Measurements from ENCODE around the gene GSDMA. TPM values are rescaled to one million over a fixed set of nuclear protein-coding genes. Genes with fewer than 3 reads are reported as not detected.

GSDMA gene
- total RNA-seq, 1 donor from 2014 or later, result not detected

GRCh38 chr17:39973496-39973895 is 10.7 kb downstream of the GSDMA start:
- Histone ChIP-seq H3K27me3 (ENCODE audit: control insufficient read depth in 3 of 3, insufficient read depth in 3 of 3, low read length in 3 of 3) (peaks cover 4 to 15% (median 11%) of the 10 kb centered on the region in 3 donors), H3K9ac (ENCODE audit: low read depth in 1 of 3, low read length in 3 of 3) (no peak overlapping the region), H3K36me3 (ENCODE audit: control insufficient read depth in 3 of 3, insufficient read depth in 3 of 3, low read length in 3 of 3) (no peaks in the 10 kb centered on the region), H3K4me3 (ENCODE audit: low read length in 3 of 3) (no peak overlapping the region), H3K27ac (ENCODE audit: low read depth, low read length) (no peak overlapping the region), H3K4me1 (ENCODE audit: control insufficient read depth in 3 of 3, insufficient read depth in 3 of 3, low read length in 3 of 3) (no peaks in the 10 kb centered on the region), H3K9me3 (ENCODE audit: control insufficient read depth in 3 of 3, low read length in 3 of 3) (no peaks in the 10 kb centered on the region)

GRCh38 chr17:39974433-39974832 is 11.6 kb downstream of the GSDMA start:
- Histone ChIP-seq H3K9ac (ENCODE audit: low read depth in 1 of 3, low read length in 3 of 3) (no peak overlapping the region), H3K4me3 (ENCODE audit: low read length in 3 of 3) (no peak overlapping the region), H3K9me3 (ENCODE audit: control insufficient read depth in 3 of 3, low read length in 3 of 3) (no peaks in the 10 kb centered on the region), H3K27ac (ENCODE audit: low read depth, low read length) (no peak overlapping the region), H3K36me3 (ENCODE audit: control insufficient read depth in 3 of 3, insufficient read depth in 3 of 3, low read length in 3 of 3) (no peaks in the 10 kb centered on the region), H3K4me1 (ENCODE audit: control insufficient read depth in 3 of 3, insufficient read depth in 3 of 3, low read length in 3 of 3) (peaks cover 0 to 5% (median under 1%) of the 10 kb centered on the region in 3 donors), H3K27me3 (ENCODE audit: control insufficient read depth in 3 of 3, insufficient read depth in 3 of 3, low read length in 3 of 3) (peaks cover 4 to 15% (median 11%) of the 10 kb centered on the region in 3 donors)

- H3K4me1 ChIP-seq (ENCODE audit: control insufficient read depth in 3 of 3, insufficient read depth in 3 of 3, low read length in 3 of 3), result peaks cover 6 to 13% (median 7%) of the 10 kb centered on the region in 3 donors
- no peak overlapping the region for H3K9ac ChIP-seq (ENCODE audit: low read depth in 1 of 3, low read length in 3 of 3)
- no peaks in the 10 kb centered on the region for H3K9me3 ChIP-seq (ENCODE audit: control insufficient read depth in 3 of 3, low read length in 3 of 3)
- H3K36me3 ChIP-seq (ENCODE audit: control insufficient read depth in 3 of 3, insufficient read depth in 3 of 3, low read length in 3 of 3), result peaks cover 0 to 1% (median 0%) of the 10 kb centered on the region in 3 donors
- peaks cover 0 to 8% (median 8%) of the 10 kb centered on the region in 3 donors for H3K27me3 ChIP-seq (ENCODE audit: control insufficient read depth in 3 of 3, insufficient read depth in 3 of 3, low read length in 3 of 3)
- H3K27ac ChIP-seq (ENCODE audit: low read depth, low read length), result no peak overlapping the region
- no peak overlapping the region for H3K4me3 ChIP-seq (ENCODE audit: low read length in 3 of 3)
These were observed 13.0 kb downstream of the GSDMA start for GRCh38 chr17:39975801-39976200.

GRCh38 chr17:39979016-39979670 is 16.3 kb downstream of the GSDMA start:
- peak overlapping the region in 1 of 3 donors; percentile 99 for H3K4me3 ChIP-seq (ENCODE audit: low read length in 3 of 3)
- H3K27me3 ChIP-seq (ENCODE audit: control insufficient read depth in 3 of 3, insufficient read depth in 3 of 3, low read length in 3 of 3), result peaks cover 0 to 5% (median 5%) of the 10 kb centered on the region in 3 donors
- H3K27ac ChIP-seq (ENCODE audit: low read depth, low read length), result no peak overlapping the region
- H3K9ac ChIP-seq (ENCODE audit: low read depth in 1 of 3, low read length in 3 of 3), result no peak overlapping the region
- H3K4me1 ChIP-seq (ENCODE audit: control insufficient read depth in 3 of 3, insufficient read depth in 3 of 3, low read length in 3 of 3), result peaks cover 17 to 32% (median 24%) of the 10 kb centered on the region in 3 donors
- no peaks in the 10 kb centered on the region for H3K9me3 ChIP-seq (ENCODE audit: control insufficient read depth in 3 of 3, low read length in 3 of 3)
- peaks cover under 1 to 6% (median 3%) of the 10 kb centered on the region in 3 donors for H3K36me3 ChIP-seq (ENCODE audit: control insufficient read depth in 3 of 3, insufficient read depth in 3 of 3, low read length in 3 of 3)

- peak overlapping the region; percentile 93 to 99 (median 96) for H3K4me3 ChIP-seq (ENCODE audit: low read length in 3 of 3)
- H3K27ac ChIP-seq (ENCODE audit: low read depth, low read length), result peak overlapping the region; percentile 98
- H3K9ac ChIP-seq (ENCODE audit: low read depth in 1 of 3, low read length in 3 of 3), result peak overlapping the region; percentile 82 to 99 (median 98)
- peaks cover 17 to 36% (median 24%) of the 10 kb centered on the region in 3 donors for H3K4me1 ChIP-seq (ENCODE audit: control insufficient read depth in 3 of 3, insufficient read depth in 3 of 3, low read length in 3 of 3)
- peaks cover 8 to 13% (median 11%) of the 10 kb centered on the region in 3 donors for H3K36me3 ChIP-seq (ENCODE audit: control insufficient read depth in 3 of 3, insufficient read depth in 3 of 3, low read length in 3 of 3)
- no peaks in the 10 kb centered on the region for H3K9me3 ChIP-seq (ENCODE audit: control insufficient read depth in 3 of 3, low read length in 3 of 3)
- H3K27me3 ChIP-seq (ENCODE audit: control insufficient read depth in 3 of 3, insufficient read depth in 3 of 3, low read length in 3 of 3), result peaks cover 0 to 5% (median 0%) of the 10 kb centered on the region in 3 donors
These were observed 17.1 kb downstream of the GSDMA start for GRCh38 chr17:39979893-39980350.

- peaks cover 17 to 36% (median 24%) of the 10 kb centered on the region in 3 donors for H3K4me1 ChIP-seq (ENCODE audit: control insufficient read depth in 3 of 3, insufficient read depth in 3 of 3, low read length in 3 of 3)
- peak within 1 kb of the TSS; percentile 98 for H3K27ac ChIP-seq (ENCODE audit: low read depth, low read length)
- H3K4me3 ChIP-seq (ENCODE audit: low read length in 3 of 3), result peak within 1 kb of the TSS; percentile 93 to 99 (median 96)
- H3K9ac ChIP-seq (ENCODE audit: low read depth in 1 of 3, low read length in 3 of 3), result peak within 1 kb of the TSS; percentile 98 to 99 (median 99)
- peaks cover 0 to 4% (median 0%) of the 10 kb centered on the region in 3 donors for H3K27me3 ChIP-seq (ENCODE audit: control insufficient read depth in 3 of 3, insufficient read depth in 3 of 3, low read length in 3 of 3)
- H3K9me3 ChIP-seq (ENCODE audit: control insufficient read depth in 3 of 3, low read length in 3 of 3), result no peaks in the 10 kb centered on the region
- H3K36me3 ChIP-seq (ENCODE audit: control insufficient read depth in 3 of 3, insufficient read depth in 3 of 3, low read length in 3 of 3), result peaks cover 15 to 20% (median 17%) of the 10 kb centered on the region in 3 donors
These were observed 17.8 kb downstream of the GSDMA start, which contains the start of gene PSMD3 for GRCh38 chr17:39980351-39981206. TSS of gene PSMD3 (plus strand) at chr17:39980807. CDS start at chr17:39980971, 164 bp downstream.

GRCh38 chr17:39981207-39981741 is 18.5 kb downstream of the GSDMA start:
- Histone ChIP-seq H3K9me3 (ENCODE audit: control insufficient read depth in 3 of 3, low read length in 3 of 3) (no peaks in the 10 kb centered on the region), H3K27ac (ENCODE audit: low read depth, low read length) (peak overlapping the region; percentile 98), H3K4me1 (ENCODE audit: control insufficient read depth in 3 of 3, insufficient read depth in 3 of 3, low read length in 3 of 3) (peaks cover 17 to 36% (median 24%) of the 10 kb centered on the region in 3 donors), H3K27me3 (ENCODE audit: control insufficient read depth in 3 of 3, insufficient read depth in 3 of 3, low read length in 3 of 3) (no peaks in the 10 kb centered on the region), H3K4me3 (ENCODE audit: low read length in 3 of 3) (peak overlapping the region; percentile 93 to 99 (median 96)), H3K9ac (ENCODE audit: low read depth in 1 of 3, low read length in 3 of 3) (peak overlapping the region; percentile 98 to 99 (median 99)), H3K36me3 (ENCODE audit: control insufficient read depth in 3 of 3, insufficient read depth in 3 of 3, low read length in 3 of 3) (peaks cover 22 to 27% (median 24%) of the 10 kb centered on the region in 3 donors)

GRCh38 chr17:39981766-39982375 is 19.1 kb downstream of the GSDMA start:
- H3K9me3 ChIP-seq (ENCODE audit: control insufficient read depth in 3 of 3, low read length in 3 of 3), result no peaks in the 10 kb centered on the region
- peaks cover 17 to 36% (median 24%) of the 10 kb centered on the region in 3 donors for H3K4me1 ChIP-seq (ENCODE audit: control insufficient read depth in 3 of 3, insufficient read depth in 3 of 3, low read length in 3 of 3)
- H3K36me3 ChIP-seq (ENCODE audit: control insufficient read depth in 3 of 3, insufficient read depth in 3 of 3, low read length in 3 of 3), result peaks cover 28 to 33% (median 30%) of the 10 kb centered on the region in 3 donors
- no peaks in the 10 kb centered on the region for H3K27me3 ChIP-seq (ENCODE audit: control insufficient read depth in 3 of 3, insufficient read depth in 3 of 3, low read length in 3 of 3)
- peak overlapping the region; percentile 98 to 99 (median 99) for H3K9ac ChIP-seq (ENCODE audit: low read depth in 1 of 3, low read length in 3 of 3)
- peak overlapping the region; percentile 93 to 99 (median 96) for H3K4me3 ChIP-seq (ENCODE audit: low read length in 3 of 3)
- H3K27ac ChIP-seq (ENCODE audit: low read depth, low read length), result peak overlapping the region; percentile 98

- H3K4me1 ChIP-seq (ENCODE audit: control insufficient read depth in 3 of 3, insufficient read depth in 3 of 3, low read length in 3 of 3), result peaks cover 0 to 5% (median 4%) of the 10 kb centered on the region in 3 donors
- no peak overlapping the region for H3K27ac ChIP-seq (ENCODE audit: low read depth, low read length)
- no peak overlapping the region for H3K9ac ChIP-seq (ENCODE audit: low read depth in 1 of 3, low read length in 3 of 3)
- H3K9me3 ChIP-seq (ENCODE audit: control insufficient read depth in 3 of 3, low read length in 3 of 3), result no peaks in the 10 kb centered on the region
- H3K27me3 ChIP-seq (ENCODE audit: control insufficient read depth in 3 of 3, insufficient read depth in 3 of 3, low read length in 3 of 3), result no peaks in the 10 kb centered on the region
- no peak overlapping the region for H3K4me3 ChIP-seq (ENCODE audit: low read length in 3 of 3)
- peaks cover 86 to 92% (median 91%) of the 10 kb centered on the region in 3 donors for H3K36me3 ChIP-seq (ENCODE audit: control insufficient read depth in 3 of 3, insufficient read depth in 3 of 3, low read length in 3 of 3)
These were observed 25.5 kb downstream of the GSDMA start for GRCh38 chr17:39988206-39988810.

Data from skeletal muscle tissue (tissue), 4 donors.